ENCODE data around the gene RAB20. TPM values are rescaled to one million over a fixed set of nuclear protein-coding genes. Genes with fewer than 3 reads are reported as not detected.

Gene RAB20
- total RNA-seq, 1 donor from 2014 or later: 17.7 TPM

DNA sequence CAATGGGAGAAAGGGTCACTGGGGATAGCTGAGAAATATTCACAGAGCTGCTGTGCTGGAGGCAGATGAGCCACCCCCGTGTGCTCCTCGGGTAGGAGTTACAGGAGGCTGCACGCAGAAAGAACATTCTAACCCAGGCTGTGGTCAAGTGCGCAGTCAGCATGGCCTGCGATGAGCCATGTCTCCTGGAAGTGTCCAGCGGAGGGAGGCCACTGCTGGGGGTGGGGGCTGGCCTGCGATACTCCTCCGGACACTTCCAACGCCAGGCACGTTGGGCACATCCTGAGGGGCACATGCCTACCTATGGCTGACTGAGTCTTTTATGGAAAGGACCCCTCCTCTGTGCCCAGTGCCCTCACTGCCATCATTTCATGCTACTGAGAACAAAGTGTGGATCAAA lies 55.9 kb downstream of the RAB20 start:
- TF ChIP-seq, protein P1, sequence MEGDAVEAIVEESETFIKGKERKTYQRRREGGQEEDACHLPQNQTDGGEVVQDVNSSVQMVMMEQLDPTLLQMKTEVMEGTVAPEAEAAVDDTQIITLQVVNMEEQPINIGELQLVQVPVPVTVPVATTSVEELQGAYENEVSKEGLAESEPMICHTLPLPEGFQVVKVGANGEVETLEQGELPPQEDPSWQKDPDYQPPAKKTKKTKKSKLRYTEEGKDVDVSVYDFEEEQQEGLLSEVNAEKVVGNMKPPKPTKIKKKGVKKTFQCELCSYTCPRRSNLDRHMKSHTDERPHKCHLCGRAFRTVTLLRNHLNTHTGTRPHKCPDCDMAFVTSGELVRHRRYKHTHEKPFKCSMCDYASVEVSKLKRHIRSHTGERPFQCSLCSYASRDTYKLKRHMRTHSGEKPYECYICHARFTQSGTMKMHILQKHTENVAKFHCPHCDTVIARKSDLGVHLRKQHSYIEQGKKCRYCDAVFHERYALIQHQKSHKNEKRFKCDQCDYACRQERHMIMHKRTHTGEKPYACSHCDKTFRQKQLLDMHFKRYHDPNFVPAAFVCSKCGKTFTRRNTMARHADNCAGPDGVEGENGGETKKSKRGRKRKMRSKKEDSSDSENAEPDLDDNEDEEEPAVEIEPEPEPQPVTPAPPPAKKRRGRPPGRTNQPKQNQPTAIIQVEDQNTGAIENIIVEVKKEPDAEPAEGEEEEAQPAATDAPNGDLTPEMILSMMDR (IDR thresholded peaks at IDR 0.05): no peak
- Histone ChIP-seq H3K27me3 (no peaks in the 10 kb centered on the region), H3K36me3 (peaks cover 85 to 94% of the 10 kb centered on the region in 2 donors), H3K27ac (peak overlapping the region; percentile 5 to 7), H3K4me3 (no peak overlapping the region), H3K4me1 (peaks cover 7 to 15% of the 10 kb centered on the region in 2 donors), H3K9me3 (no peaks in the 10 kb centered on the region)
- DNase-seq (ENCODE audit: low spot score in 2 of 2): no peak
- intact Hi-C loops (cut with DNase I): loop anchor here (5.0 kb wide), 1 partner anchor 48 kb away; no protein-coding TSS in a partner anchor

GRCh38 chr13:110503979-110504499 lies 57.5 kb downstream of the RAB20 start:
- H3K27ac ChIP-seq: peak overlapping the region; percentile 8 to 58
- no peaks in the 10 kb centered on the region for H3K9me3 ChIP-seq
- H3K4me3 ChIP-seq: no peak overlapping the region
- TF ChIP-seq, protein P1 (IDR thresholded peaks at IDR 0.05): no peak
- intact Hi-C loops (cut with DNase I): no loop called here
- H3K27me3 ChIP-seq: no peaks in the 10 kb centered on the region
- peaks cover 7 to 15% of the 10 kb centered on the region in 2 donors for H3K4me1 ChIP-seq
- H3K36me3 ChIP-seq: peaks cover 87 to 94% of the 10 kb centered on the region in 2 donors
- DNase-seq (ENCODE audit: low spot score in 2 of 2): no peak

DNA sequence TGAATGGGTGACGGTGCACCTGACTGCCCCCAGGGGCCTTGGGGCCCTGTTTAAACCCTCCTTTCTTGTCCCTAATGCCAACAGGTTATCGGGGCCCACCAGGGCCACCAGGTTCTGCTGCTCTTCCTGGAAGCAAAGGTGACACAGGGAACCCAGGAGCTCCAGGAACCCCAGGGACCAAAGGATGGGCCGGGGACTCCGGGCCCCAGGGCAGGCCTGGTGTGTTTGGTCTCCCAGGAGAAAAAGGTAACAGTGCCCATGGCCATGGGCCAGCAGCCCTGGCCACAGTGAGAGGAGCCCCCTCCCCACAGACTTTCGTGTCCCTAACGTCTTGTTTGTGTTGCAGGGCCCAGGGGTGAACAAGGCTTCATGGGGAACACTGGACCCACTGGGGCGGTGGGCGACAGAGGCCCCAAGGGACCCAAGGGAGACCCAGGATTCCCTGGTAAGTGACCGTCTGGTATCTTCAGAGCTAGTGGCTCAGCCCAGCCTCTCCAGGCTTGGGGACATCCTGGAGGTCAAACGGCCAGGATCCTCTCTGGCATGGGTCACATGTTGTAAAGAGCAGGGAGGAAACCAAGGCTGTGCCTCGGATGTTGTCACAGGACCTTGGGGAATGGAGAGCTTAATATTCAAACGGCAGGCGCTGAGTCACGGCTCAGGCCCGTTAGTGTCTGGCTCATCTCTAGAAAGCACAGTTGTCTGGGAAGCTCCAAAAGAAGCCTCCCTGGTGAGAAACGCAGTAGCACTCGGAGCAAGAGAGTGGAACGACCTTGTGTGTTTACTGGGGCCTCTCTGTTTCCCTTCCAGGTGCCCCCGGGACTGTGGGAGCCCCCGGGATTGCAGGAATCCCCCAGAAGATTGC lies 58.3 kb downstream of the RAB20 start:
- Histone ChIP-seq H3K36me3 (peaks cover 87 to 94% of the 10 kb centered on the region in 2 donors), H3K4me1 (peaks cover 7 to 15% of the 10 kb centered on the region in 2 donors), H3K9me3 (no peaks in the 10 kb centered on the region), H3K4me3 (no peak overlapping the region), H3K27me3 (no peaks in the 10 kb centered on the region), H3K27ac (peak overlapping the region; percentile 8 to 58)
- intact Hi-C loops (cut with DNase I): no loop called here
- no peak for DNase-seq (ENCODE audit: low spot score in 2 of 2)
- TF ChIP-seq, protein P1 (IDR thresholded peaks at IDR 0.05): no peak

DNA sequence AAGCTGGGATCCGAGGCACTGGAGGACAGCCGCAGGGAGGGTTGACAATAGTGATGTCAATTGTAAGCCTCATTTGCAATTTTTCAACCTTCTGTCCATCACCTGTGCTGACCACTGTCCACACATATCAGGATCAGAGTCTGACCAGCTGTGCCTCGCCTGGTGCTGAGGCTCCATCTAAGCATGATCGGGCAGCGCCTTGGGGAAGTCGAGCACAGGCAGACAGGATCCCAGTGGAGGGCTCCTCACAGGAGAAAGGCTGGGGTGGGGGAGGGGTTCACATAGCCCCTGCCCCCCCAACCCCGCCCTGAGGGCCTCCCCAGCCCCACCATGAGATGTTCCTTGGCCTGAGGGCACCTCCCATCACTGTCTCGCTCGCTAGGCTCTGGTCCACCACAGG lies 60.3 kb downstream of the RAB20 start:
- no peaks in the 10 kb centered on the region for H3K9me3 ChIP-seq
- TF ChIP-seq, protein P1 (IDR thresholded peaks at IDR 0.05): no peak
- H3K4me1 ChIP-seq: peaks cover 0 to under 1% of the 10 kb centered on the region in 2 donors
- no peaks in the 10 kb centered on the region for H3K27me3 ChIP-seq
- H3K36me3 ChIP-seq: peaks cover 89 to 97% of the 10 kb centered on the region in 2 donors
- intact Hi-C loops (cut with DNase I): no loop called here
- no peak for DNase-seq (ENCODE audit: low spot score in 2 of 2)
- H3K27ac ChIP-seq: no peak overlapping the region
- H3K4me3 ChIP-seq: no peak overlapping the region

- intact Hi-C loops (cut with DNase I): no loop called here
- H3K27ac ChIP-seq: no peak overlapping the region
- TF ChIP-seq, protein P1 (IDR thresholded peaks at IDR 0.05): no peak
- no peaks in the 10 kb centered on the region for H3K4me1 ChIP-seq
- H3K9me3 ChIP-seq: no peaks in the 10 kb centered on the region
- H3K36me3 ChIP-seq: peaks cover 91 to 97% of the 10 kb centered on the region in 2 donors
- no peak overlapping the region for H3K4me3 ChIP-seq
- DNase-seq (ENCODE audit: low spot score in 2 of 2): no peak
- no peaks in the 10 kb centered on the region for H3K27me3 ChIP-seq
Measured at GRCh38 chr13:110500341-110500740, 61.2 kb downstream of the RAB20 start.
